HL-60 (cell line): Measurements from ENCODE around the gene FAM76A.

ENCODE experiments used
- DNase-seq, 2 experiments: peaks; one replicate each; pipeline ENCODE4 v3.0.0-alpha.2; 2010 to 2020; ENCODE audit warnings: low read depth in 1 of 2, low spot score in 1 of 2
- H3K27ac ChIP-seq: fragments of 250-450 bp; sonication (Bioruptor Pico); replicated peaks from 2 replicates; pipeline ENCODE4 v1.5.1; 2020; ENCODE audit warnings: mild to moderate bottlenecking, moderate library complexity
- H3K27me3 ChIP-seq: fragments of 250-450 bp; sonication (Bioruptor Pico); 2 replicates; pipeline ENCODE4 v1.5.1; 2021; ENCODE audit warnings: mild to moderate bottlenecking, moderate library complexity; ENCODE audit not compliant: insufficient read depth, poor library complexity, severe bottlenecking
- H3K4me3 ChIP-seq: replicated peaks from 2 replicates; pipeline ENCODE4 v1.5.1; 2011; ENCODE audit warnings: mild to moderate bottlenecking, control low read depth, low read length; ENCODE audit not compliant: insufficient read depth
- CTCF ChIP-seq: IDR thresholded peaks from one replicate; pipeline ENCODE4 v1.5.1; 2011; ENCODE audit warnings: low read length, control low read depth, inconsistent platforms; ENCODE audit not compliant: insufficient read depth
- GABPA ChIP-seq: IDR thresholded peaks from 2 replicates; pipeline ENCODE4 v1.6.1; 2012; ENCODE audit warnings: low read depth
- POLR2AphosphoS5 ChIP-seq: IDR thresholded peaks from 2 replicates; pipeline ENCODE4 v1.6.1; 2012; ENCODE audit warnings: low read depth
- REST ChIP-seq: IDR thresholded peaks from 2 replicates; pipeline ENCODE4 v1.6.1; 2012; ENCODE audit warnings: low read depth; ENCODE audit not compliant: insufficient replicate concordance
- SPI1 ChIP-seq: IDR thresholded peaks from 2 replicates; pipeline ENCODE4 v1.6.1; 2012; ENCODE audit warnings: low read depth, mild to moderate bottlenecking, borderline replicate concordance
- long read RNA-seq: library from polyadenylated mRNA; unstranded; transcript quantifications from one replicate; pipeline ENCODE4 v2.0.0, GENCODE V29; 2020

Gene FAM76A
- long read RNA-seq, transcript FAM76A-204 (9 exons, 3,567 nt) = major isoform, 23 of 53 reads
- long read RNA-seq, transcript FAM76A-203 (8 exons, 2,273 nt) = minor isoform, 22 of 53 reads
- long read RNA-seq, partial matches to known transcripts = 0 of 53 reads
- long read RNA-seq, other reads (novel, unspliced or antisense) = 6 of 53 reads

DNA sequence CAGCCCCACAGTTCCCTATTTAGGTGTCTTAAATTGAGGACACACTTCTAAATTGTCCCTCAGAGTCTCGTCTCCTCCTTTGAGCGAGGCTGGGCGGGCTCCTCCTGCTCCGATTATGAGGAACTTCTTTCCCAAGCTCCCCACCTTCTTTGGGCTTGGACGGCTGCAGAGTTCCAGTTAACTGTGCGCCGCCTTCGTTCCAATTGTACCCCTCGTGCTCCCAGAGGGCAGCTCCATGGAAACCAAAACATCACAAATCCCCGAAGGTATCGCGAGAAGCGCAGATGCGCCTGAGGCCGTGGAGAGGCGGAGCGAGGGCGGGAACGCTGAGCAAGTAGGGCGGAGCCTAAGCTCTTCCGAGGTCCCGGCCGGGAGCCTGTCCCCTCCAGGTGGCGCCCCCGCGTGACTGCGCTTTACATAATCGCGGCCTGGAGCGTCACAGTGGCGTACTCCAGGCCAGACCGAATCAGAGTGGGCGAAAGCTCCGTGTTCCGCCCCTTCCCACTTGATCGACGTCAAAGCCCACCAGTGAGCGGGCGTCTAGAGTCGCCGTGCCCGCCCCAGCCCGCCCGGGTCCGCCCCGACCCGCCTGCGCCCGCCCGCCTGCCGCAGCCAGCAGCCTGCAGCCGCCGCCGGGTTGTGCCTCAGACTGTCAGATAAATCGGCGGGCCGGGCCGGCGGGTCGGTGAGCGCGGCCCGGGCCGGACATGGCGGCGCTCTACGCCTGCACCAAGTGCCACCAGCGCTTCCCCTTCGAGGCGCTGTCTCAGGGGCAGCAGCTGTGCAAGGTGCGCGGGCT lies at the start of gene FAM76A:
TSS of gene FAM76A (plus strand) at position 588 of the 799 bp plus-strand sequence. CDS start at position 708, 120 bp downstream.
- Histone ChIP-seq H3K27me3 (no peaks in the 10 kb centered on the region), H3K27ac (peak within 1 kb of the TSS; percentile 93)

GRCh38 chr1:27676410-27676809 lies 49.4 kb upstream of the FAM76A start:
- TF ChIP-seq POLR2AphosphoS5 (no peak), GABPA (no peak), REST (no peak), CTCF (no peak), SPI1 (no peak)
- Histone ChIP-seq H3K27ac (no peak overlapping the region), H3K27me3 (no peaks in the 10 kb centered on the region), H3K4me3 (no peak overlapping the region)
- no peak for DNase-seq

More for the DNA sequence above, at the start of gene FAM76A:
- peak; percentile 99 for DNase-seq
- peak within 1 kb of the TSS; percentile 86 for H3K4me3 ChIP-seq
- TF ChIP-seq GABPA (no peak), POLR2AphosphoS5 (peak; percentile 43; the same call in 1 of the 2 replicates), SPI1 (peak; percentile 39; the same call in 1 of the 2 replicates), REST (no peak), CTCF (no peak)

DNA sequence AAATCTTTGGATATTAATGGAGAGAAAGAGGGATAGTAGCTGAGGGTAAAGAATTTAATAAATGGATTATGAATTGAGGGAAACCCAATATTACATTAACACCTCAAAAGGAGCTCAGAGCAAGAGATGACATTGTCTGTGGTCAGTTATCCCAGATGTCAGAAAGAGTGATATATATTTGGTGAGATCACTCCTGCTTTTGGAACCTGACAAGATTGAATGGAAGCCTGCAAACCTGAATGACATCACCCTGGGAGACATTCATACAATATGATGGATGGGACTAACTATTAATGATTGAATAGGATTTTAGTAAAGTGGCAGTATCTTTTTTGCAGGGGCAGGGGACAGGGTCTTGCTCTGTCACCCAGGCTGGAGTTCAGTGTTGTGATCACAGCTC lies 47.0 kb upstream of the FAM76A start:
- no peak for DNase-seq
- H3K27ac ChIP-seq = no peak overlapping the region

More for the DNA sequence above, 47.0 kb upstream of the FAM76A start:
- no peak overlapping the region for H3K4me3 ChIP-seq
- TF ChIP-seq CTCF (no peak), POLR2AphosphoS5 (no peak), REST (no peak), GABPA (no peak), SPI1 (no peak)
- no peaks in the 10 kb centered on the region for H3K27me3 ChIP-seq
